ENCODE measurements around the gene EGFL6.

GRCh38 chrX:13670197-13670596, 100.8 kb downstream of the EGFL6 start:
- TF ChIP-seq ZNF670 (tag by site-specific recombination; IDR thresholded peaks at IDR 0.05; ENCODE audit: low read depth) (no peak), ZNF580 (tag by site-specific recombination; IDR thresholded peaks at IDR 0.05) (no peak), PRDM10 (tag by site-specific recombination; IDR thresholded peaks at IDR 0.05) (no peak), ZNF18 (tag by site-specific recombination; IDR thresholded peaks at IDR 0.05) (no peak), CTCF (tag by site-specific recombination; IDR thresholded peaks at IDR 0.05) (no peak), ZNF174 (tag by site-specific recombination; IDR thresholded peaks at IDR 0.05) (no peak), YY1 (tag by site-specific recombination; IDR thresholded peaks at IDR 0.05) (no peak), ZNF549 (tag by site-specific recombination; IDR thresholded peaks at IDR 0.05) (no peak), ZNF747 (tag by site-specific recombination; IDR thresholded peaks at IDR 0.05) (no peak), ZNF473 (tag by site-specific recombination; IDR thresholded peaks at IDR 0.05) (no peak), ZEB2 (tag by site-specific recombination; IDR thresholded peaks at IDR 0.05) (no peak), ATF2 (tag by site-specific recombination; IDR thresholded peaks at IDR 0.05; ENCODE audit: low read depth) (no peak)
